Measurements from ENCODE around the gene RABL2B. TPM values are rescaled to one million over a fixed set of nuclear protein-coding genes. Genes with fewer than 3 reads are reported as not detected.
A peak's percentile ranks its signal among the peaks of the same experiment; 100 is the strongest.

The RABL2B gene
- total RNA-seq, 1 donor from 2014 or later, result 44.3 TPM

DNA sequence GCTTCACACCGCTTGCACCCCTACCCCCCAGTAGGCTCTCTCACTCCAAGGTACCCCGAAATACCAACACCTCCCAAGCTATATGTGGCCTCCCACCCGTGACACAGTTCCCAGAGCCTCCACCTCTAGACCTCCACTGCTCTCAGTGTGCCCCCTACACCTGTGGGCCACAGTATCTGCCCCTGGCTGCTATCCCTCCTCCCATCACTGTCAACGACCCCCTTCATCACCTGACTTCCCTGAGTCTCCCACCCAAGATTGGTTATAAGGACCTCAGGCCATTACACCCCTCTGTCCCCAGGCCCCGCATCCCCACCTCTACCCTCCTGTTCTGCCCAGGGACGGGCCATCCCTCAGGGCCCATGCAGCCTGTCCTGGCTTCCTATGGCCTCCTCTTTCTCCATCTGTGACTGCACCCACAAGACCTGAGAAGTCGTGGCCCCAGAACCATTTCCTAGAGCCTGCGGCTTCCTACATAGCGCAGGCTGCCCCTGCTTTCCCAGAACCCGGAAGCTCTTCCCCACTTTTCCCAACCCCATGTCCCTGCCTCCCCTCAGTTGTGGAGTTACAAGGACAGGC is 44.7 kb downstream of the RABL2B start:
- DNase-seq (ENCODE audit: low spot score), result peak; percentile 34

DNA sequence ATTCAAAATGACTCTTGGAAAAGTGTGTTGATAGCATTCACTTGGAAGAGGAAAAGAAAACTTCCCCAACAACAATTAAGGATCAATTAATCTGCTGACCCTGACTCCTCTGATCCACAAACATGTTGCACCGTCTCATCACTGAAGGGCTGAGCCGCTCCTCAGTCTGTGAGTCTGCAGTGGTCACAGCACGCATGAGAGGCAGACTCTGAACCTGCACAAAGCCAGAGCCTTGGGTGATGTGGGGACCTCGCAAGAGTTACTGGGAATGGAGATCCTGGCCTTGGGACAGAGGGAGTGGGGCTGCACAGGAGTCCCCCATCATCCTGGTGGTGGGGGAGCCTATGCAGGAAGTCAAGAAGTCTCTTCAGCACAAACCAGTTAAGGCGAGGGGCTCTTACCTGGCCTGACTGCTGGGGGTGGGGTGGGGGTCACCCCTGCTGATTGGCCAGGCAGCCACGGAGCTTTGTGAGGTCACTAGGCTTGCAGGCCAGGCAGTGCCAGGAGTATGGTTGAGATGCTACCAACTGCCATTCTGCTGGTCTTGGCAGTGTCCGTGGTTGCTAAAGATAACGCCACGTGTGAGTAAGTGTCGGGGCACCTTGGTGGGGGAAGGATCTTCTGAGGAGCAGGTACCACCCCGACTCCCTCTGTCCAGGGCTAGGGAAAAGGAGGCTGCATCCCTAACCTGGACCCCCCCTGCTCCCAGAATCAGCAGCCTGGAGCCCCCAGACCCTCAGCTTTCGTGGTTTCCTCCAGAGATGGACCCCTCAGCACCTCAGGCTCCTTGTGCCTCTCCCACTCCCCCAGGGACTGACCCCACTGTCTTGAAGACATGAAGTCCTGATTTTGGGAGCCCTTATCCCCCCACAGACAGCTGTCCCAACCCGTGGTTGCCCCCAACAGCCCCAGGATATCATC is 45.4 kb downstream of the RABL2B start, which contains the start of gene ACR:
TSS of gene ACR (plus strand) at position 477 of the 921 bp plus-strand sequence. CDS start at position 509, 32 bp downstream.
- DNase-seq (ENCODE audit: low spot score), result peak; percentile 40

- DNase-seq (ENCODE audit: low spot score), result no peak
Measured at GRCh38 chr22:50735739-50736030, 47.8 kb downstream of the RABL2B start.

GRCh38 chr22:50734986-50735738 is 48.3 kb downstream of the RABL2B start:
- peak; percentile 31 for DNase-seq (ENCODE audit: low spot score)

GRCh38 chr22:50734343-50734771 is 49.1 kb downstream of the RABL2B start:
- peak; percentile 30 for DNase-seq (ENCODE audit: low spot score)

GRCh38 chr22:50733521-50734342 is 49.7 kb downstream of the RABL2B start:
- DNase-seq (ENCODE audit: low spot score), result peak; percentile 28

DNA sequence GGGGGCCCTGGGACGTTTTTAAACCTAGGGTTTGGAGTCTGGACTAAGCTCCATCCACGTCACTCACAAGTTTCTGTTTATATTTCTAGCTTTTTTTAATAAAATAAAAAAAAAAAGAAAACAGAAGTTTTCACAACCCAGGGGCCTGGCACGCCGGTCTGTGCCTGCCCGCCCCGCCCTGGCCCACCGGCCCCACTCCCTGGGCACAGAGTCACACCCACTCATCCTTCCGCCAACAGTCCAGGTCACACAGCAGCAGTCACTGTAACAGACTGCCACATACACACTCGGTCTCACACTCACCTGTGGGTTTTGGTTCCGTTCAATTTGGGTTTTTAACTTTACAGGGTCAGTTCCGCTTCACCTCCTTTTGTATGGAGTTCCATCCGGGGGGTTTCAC is 50.8 kb downstream of the RABL2B start:
- DNase-seq (ENCODE audit: low spot score), result peak; percentile 40

DNA sequence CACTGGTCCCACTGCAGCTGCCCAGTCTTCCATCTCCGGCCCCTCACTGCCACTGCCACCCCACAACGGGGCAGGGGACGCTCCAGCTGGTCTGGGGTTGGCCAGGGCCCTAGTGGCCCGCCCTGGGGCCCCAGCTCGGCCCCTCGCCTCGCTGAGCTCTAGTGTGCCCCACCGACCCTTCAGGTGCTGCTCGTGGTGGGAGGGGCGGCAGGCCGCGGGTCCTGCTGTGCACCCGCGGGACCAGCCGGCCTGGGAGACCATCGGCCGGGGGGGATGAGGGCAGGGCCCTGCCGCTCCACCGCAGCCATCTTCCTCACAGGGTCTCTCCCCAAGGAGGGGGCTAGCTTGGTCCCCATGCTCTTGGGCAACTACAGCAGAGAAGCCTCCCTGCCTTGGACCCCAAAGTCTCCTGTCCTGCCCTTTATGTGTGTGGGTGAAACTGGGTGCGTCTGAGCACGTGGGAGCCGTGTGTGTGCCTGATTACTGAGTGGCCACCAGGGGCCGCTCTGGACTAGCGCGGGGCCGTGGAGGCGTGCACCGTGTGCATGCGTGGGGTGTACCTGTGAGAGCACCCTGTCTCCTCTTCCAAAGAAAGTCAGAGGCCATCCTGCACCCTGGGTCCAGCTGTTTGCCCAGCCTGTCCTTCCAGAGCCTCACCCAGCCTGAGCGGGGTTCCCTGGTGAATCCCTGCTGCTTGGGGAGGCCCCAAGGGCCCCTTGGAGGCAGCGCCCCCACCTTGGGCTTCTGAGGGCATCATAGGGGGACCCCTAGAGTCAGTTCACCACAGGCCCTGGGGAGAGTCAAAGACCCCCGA is 51.4 kb downstream of the RABL2B start:
- DNase-seq (ENCODE audit: low spot score), result peak; percentile 60

- peak; percentile 49 for DNase-seq (ENCODE audit: low spot score)
Measured at GRCh38 chr22:50730941-50731661, 52.3 kb downstream of the RABL2B start.

GRCh38 chr22:50730013-50730891 is 53.2 kb downstream of the RABL2B start:
- DNase-seq (ENCODE audit: low spot score), result peak; percentile 38

DNA sequence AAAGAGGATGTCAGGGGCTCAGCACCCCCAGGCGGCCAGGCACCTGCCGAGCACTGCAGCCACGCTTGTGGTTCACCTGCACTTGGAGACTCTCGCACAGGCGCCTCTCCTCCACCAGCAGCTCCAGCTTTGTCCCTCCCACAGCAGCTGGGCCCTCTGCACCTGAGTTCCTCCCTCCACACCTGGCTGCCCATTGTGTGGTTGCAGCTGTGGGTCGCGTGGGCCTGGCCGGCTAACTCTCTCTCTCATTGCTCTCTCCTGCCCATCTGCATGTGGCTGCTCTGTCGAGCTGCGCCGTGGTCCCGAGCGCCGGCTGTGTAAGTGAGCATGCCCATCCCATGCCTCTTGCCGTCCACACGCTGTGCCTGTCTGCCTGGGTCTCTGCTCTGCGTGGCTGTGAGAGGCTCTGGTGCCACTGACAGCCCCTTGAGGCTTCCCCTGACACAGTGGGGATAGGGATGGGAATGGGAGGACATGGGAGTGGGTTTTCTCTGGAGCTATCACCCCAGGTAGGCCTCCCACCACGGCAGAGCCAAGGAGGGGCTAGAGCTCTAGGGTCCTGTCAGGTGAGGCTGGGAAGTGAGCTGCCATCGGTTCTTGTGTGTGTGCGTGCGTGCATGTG is 53.9 kb downstream of the RABL2B start:
- peak; percentile 42 for DNase-seq (ENCODE audit: low spot score)

DNA sequence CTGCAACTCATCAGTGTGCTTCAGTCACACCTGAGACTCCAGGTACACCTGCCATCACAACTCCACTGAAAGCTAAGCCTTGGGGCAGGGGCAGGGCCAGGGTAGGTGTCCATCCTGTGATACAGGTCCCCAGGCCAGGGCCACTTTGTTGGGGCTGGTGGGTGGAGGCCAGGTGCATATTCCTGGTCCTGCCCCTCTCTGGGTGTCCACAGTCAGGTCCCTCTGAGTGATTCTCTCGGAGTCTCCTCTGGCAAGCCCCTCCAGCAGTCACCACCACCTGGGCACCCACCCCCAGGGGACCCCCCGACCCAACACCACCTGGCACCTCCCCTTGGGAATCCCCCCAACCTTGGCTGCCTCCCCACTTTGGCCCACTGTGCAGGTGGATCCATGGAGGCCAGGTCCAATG is 54.9 kb downstream of the RABL2B start:
- no peak for DNase-seq (ENCODE audit: low spot score)

DNA sequence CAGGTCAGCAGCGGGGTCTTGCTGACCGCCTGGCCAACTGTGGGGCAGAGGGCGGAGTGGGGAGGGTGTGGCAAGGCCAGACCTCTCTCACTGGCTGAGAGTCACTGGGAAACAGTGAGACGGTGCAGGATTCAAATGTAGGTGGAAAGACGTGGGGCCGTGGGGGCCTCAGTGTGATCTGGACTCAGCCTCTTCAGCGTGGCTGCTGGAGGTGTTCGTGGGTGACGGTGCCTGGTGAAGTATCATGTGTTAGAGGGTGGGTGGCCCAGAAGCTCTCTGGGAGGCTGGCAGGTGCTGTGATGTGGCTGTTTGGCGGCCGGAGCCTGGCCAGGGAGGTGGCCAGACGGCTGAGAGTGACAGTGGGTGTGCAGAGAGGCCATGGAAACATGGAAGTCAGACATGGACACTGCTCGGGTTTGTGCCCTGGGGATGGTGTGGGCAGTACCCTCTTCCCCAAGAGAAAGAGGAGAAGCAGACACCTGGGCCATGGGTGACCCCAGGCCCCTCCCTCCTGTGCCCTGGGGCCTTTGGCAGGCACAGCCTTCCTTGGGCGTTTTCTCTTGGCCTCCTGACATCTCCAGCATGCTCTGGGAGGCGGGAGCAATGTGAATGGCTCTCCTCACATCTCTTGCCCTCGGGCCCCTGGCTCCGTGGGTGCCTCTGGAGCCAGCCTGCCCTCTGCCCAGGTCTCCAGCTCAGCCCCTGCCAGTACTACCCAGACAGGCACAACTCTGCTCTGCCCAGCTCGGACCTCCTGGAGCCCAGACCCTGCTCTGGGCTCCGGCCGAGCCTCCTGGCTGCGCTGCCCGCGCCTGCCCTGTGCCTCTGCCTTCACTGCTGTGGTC is 55.5 kb downstream of the RABL2B start:
- DNase-seq (ENCODE audit: low spot score), result no peak

DNA sequence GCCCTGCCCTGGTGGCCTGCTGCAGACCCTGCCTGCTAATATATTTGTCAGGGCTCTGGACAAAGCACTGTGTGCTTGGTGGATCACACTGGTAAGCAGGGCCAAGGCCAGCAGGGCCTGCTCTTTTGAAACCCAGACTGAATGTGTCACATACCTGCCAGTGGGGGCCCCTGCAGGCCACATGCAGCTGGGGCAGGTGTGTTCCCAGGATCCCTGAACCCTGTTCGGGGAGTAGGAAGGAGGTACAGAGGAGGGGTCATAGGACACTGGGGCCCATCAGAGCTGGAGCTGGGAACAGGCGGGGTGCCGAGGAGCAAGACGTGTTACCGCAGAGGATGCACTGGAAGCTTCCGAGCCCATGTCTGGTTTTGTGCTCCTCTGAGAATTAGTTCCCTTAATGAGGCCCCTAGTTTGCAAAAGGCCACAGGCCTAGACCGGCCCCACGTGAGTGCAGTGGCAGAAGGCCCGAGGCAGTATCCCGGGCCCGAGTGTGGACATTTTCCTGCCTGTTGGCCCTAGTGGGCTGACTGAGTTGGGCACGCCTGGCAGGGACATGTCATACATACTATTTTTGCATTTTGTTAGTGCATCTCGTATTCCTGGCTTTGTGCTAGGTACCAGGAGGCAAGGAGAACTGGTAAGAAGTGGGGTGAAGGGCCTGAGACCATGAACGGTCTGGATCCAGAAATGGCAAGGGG is 56.6 kb downstream of the RABL2B start:
- DNase-seq (ENCODE audit: low spot score), result no peak

DNA sequence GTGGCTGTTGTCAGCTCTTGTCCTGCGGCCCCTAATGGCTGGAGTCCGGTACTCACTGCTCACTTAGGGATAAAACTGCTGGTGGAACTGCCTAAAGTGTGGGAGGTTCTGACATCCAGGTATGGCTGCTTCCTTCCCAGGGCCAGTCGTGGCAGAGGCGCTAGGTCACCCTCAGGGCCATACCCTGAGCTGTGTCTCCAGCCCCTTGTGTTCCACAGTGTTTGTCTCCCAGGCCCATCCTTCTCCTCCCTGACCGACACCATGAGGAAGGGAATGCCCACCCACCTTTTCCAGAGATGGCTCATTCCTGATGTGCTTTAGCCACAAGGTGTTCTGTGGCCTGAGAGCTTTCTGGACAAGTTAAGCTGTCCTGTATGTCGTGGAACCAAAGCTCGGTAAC is 57.8 kb downstream of the RABL2B start:
- no peak for DNase-seq (ENCODE audit: low spot score)

- DNase-seq (ENCODE audit: low spot score), result no peak
Measured at GRCh38 chr22:50724616-50725015, 58.8 kb downstream of the RABL2B start.

DNA sequence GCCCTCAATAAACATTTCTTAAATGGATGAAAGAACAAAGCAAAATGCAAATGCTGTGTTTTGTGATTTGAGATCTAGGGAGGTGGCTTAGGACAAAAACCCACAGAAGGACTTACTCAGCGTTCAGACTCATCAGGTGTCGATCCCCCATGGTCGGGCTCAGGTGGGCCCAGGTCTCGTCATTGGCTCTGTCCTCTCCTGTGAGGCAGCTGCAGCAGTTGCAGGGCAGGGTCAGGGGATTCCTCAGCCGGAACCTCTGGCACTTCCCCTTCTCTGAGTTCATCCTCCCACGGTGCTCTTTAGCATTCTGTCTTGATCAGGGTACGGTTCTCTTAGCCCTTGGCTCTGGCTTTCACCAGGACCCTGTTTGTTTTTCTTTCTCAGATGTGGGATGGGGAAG is 59.4 kb downstream of the RABL2B start:
- no peak for DNase-seq (ENCODE audit: low spot score)
